H9 (cell line): Measurements from ENCODE around the gene ANO10. TPM values are rescaled to one million over a fixed set of nuclear protein-coding genes. Genes with fewer than 3 reads are reported as not detected.

Experiments used
- DNase-seq: peaks from one replicate; pipeline ENCODE4 v3.0.0-alpha.2; 2017
- H2AFZ ChIP-seq: one replicate; pipeline ENCODE4 v1.6.1; 2013; ENCODE audit warnings: mild to moderate bottlenecking, low read length, control low read depth, moderate library complexity
- H2AK5ac ChIP-seq: 2 replicates; pipeline ENCODE4 v1.6.1; 2013; ENCODE audit warnings: low read length, control low read depth, mixed read lengths; ENCODE audit not compliant: insufficient read length
- H2BK120ac ChIP-seq: one replicate; pipeline ENCODE4 v1.6.1; 2013; ENCODE audit warnings: low read depth, mild to moderate bottlenecking, low read length, control low read depth, inconsistent platforms; ENCODE audit not compliant: poor library complexity, severe bottlenecking
- H2BK12ac ChIP-seq: 2 replicates; pipeline ENCODE4 v1.6.1; 2013; ENCODE audit warnings: low read length, control low read depth, mixed read lengths, low read depth; ENCODE audit not compliant: insufficient read length
- H2BK15ac ChIP-seq: 2 replicates; pipeline ENCODE4 v1.6.1; 2013; ENCODE audit warnings: low read depth, low read length, control low read depth
- H2BK20ac ChIP-seq: one replicate; pipeline ENCODE4 v1.6.1; 2013; ENCODE audit warnings: low read depth, mild to moderate bottlenecking, low read length, control low read depth, inconsistent platforms; ENCODE audit not compliant: poor library complexity, severe bottlenecking
- H2BK5ac ChIP-seq: 2 replicates; pipeline ENCODE4 v1.6.1; 2013; ENCODE audit warnings: low read length, control low read depth, mixed read lengths; ENCODE audit not compliant: insufficient read length
- H3K14ac ChIP-seq: 2 replicates; pipeline ENCODE4 v1.6.1; 2013; ENCODE audit warnings: low read length, control low read depth; ENCODE audit not compliant: insufficient read depth
- H3K18ac ChIP-seq: 2 replicates; pipeline ENCODE4 v1.6.1; 2013; ENCODE audit warnings: low read depth, mild to moderate bottlenecking, mixed read lengths, low read length, control low read depth; ENCODE audit not compliant: insufficient read length
- H3K23ac ChIP-seq: 2 replicates; pipeline ENCODE4 v1.6.1; 2013; ENCODE audit warnings: low read length, control low read depth, mixed read lengths, low read depth; ENCODE audit not compliant: insufficient read length
- H3K23me2 ChIP-seq: 2 replicates; pipeline ENCODE4 v1.6.1; 2013; ENCODE audit warnings: low read depth, mild to moderate bottlenecking, mixed read lengths, low read length, control low read depth; ENCODE audit not compliant: insufficient read length, poor library complexity, severe bottlenecking
- H3K27ac ChIP-seq: 2 replicates; pipeline ENCODE4 v1.5.1; 2013; ENCODE audit warnings: low read length, control low read depth, mixed read lengths, low read depth; ENCODE audit not compliant: insufficient read length
- H3K27me3 ChIP-seq: 2 replicates; pipeline ENCODE4 v1.6.1; 2013; ENCODE audit warnings: low read length, control low read depth, inconsistent platforms; ENCODE audit not compliant: insufficient read depth
- H3K4ac ChIP-seq: 2 replicates; pipeline ENCODE4 v1.6.1; 2013; ENCODE audit warnings: low read depth, mild to moderate bottlenecking, control low read depth, inconsistent platforms, low read length, moderate library complexity
- H3K4me1 ChIP-seq: 2 replicates; pipeline ENCODE4 v1.6.1; 2013; ENCODE audit warnings: low read length, control low read depth, inconsistent platforms; ENCODE audit not compliant: insufficient read depth
- H3K4me2 ChIP-seq: 2 replicates; pipeline ENCODE4 v1.6.1; 2013; ENCODE audit warnings: low read length, control low read depth, mixed read lengths; ENCODE audit not compliant: insufficient read length, insufficient read depth
- H3K56ac ChIP-seq: 2 replicates; pipeline ENCODE4 v1.6.1; 2013; ENCODE audit warnings: low read depth, mild to moderate bottlenecking, mixed read lengths, low read length, control low read depth; ENCODE audit not compliant: insufficient read length
- H3K79me1 ChIP-seq: 2 replicates; pipeline ENCODE4 v1.6.1; 2013; ENCODE audit warnings: low read depth, mild to moderate bottlenecking, moderate library complexity, low read length, control low read depth, inconsistent platforms; ENCODE audit not compliant: insufficient read depth, poor library complexity, severe bottlenecking
- H3K79me2 ChIP-seq: 2 replicates; pipeline ENCODE4 v1.6.1; 2013; ENCODE audit warnings: low read length, control low read depth, inconsistent platforms; ENCODE audit not compliant: insufficient read depth
- H3K9ac ChIP-seq: 2 replicates; pipeline ENCODE4 v1.6.1; 2013; ENCODE audit warnings: low read length, control low read depth, mixed read lengths; ENCODE audit not compliant: insufficient read length; ENCODE audit errors: extremely low read depth
- H3K9me3 ChIP-seq: one replicate; pipeline ENCODE4 v1.6.1; 2013; ENCODE audit warnings: low read depth, low read length, inconsistent platforms; ENCODE audit not compliant: control insufficient read depth
- H3T11ph ChIP-seq: one replicate; pipeline ENCODE4 v1.6.1; 2013; ENCODE audit warnings: mild to moderate bottlenecking, low read length, control low read depth, inconsistent platforms
- H4K20me1 ChIP-seq: one replicate; pipeline ENCODE4 v1.6.1; 2013; ENCODE audit not compliant: control insufficient read depth, insufficient read length, insufficient read depth
- H4K5ac ChIP-seq: 2 replicates; pipeline ENCODE4 v1.6.1; 2013; ENCODE audit warnings: low read depth, mild to moderate bottlenecking, mixed read lengths, low read length, control low read depth; ENCODE audit not compliant: insufficient read length
- H4K8ac ChIP-seq: replicated peaks from 2 replicates; pipeline ENCODE4 v1.6.1; 2013; ENCODE audit warnings: low read length, control low read depth, mixed read lengths, low read depth; ENCODE audit not compliant: insufficient read length
- H4K91ac ChIP-seq: 2 replicates; pipeline ENCODE4 v1.6.1; 2013; ENCODE audit warnings: low read depth, mild to moderate bottlenecking, moderate library complexity, mixed read lengths, low read length, control low read depth; ENCODE audit not compliant: insufficient read length
- H3K27ac Mint-ChIP-seq, 3 experiments: 2 replicates in 2 of 3; 3 replicates in 1 of 3; pipeline ENCODE4 v1.8.0; 2020 to 2021; ENCODE audit warnings: mixed read lengths in 3 of 3, mild to moderate bottlenecking in 1 of 3, moderate library complexity in 1 of 3
- H3K27me3 Mint-ChIP-seq: 2 replicates; pipeline ENCODE4 v1.8.0; 2021; ENCODE audit warnings: low read depth, mild to moderate bottlenecking, moderate library complexity, mixed read lengths
- H3K36me3 Mint-ChIP-seq, 3 experiments: 2 replicates in 2 of 3; 3 replicates in 1 of 3; pipeline ENCODE4 v1.8.0; 2020 to 2021; ENCODE audit warnings: low read depth in 3 of 3, mixed read lengths in 3 of 3; ENCODE audit not compliant: insufficient read depth in 1 of 3
- H3K4me1 Mint-ChIP-seq, 2 experiments: 2 replicates each; pipeline ENCODE4 v1.8.0; 2020; ENCODE audit warnings: mixed read lengths in 2 of 2
- H3K4me3 Mint-ChIP-seq, 2 experiments: 2 replicates in 1 of 2; 3 replicates in 1 of 2; pipeline ENCODE4 v1.8.0; 2020 to 2021; ENCODE audit warnings: mild to moderate bottlenecking in 2 of 2, mixed read lengths in 2 of 2, moderate library complexity in 1 of 2
- H3K9me3 Mint-ChIP-seq, 2 experiments: 2 replicates in 1 of 2; 3 replicates in 1 of 2; pipeline ENCODE4 v1.8.0; 2020; ENCODE audit warnings: mild to moderate bottlenecking in 2 of 2, mixed read lengths in 2 of 2, moderate library complexity in 1 of 2
- WGBS: extraction: QIAGEN DNeasy Blood & Tissue Kit; methylation state at CpG from one replicate; pipeline ENCODE4 v1.1.7; 2013; ENCODE audit warnings: missing lambda C conversion rate, low lambda C conversion rate, mixed read lengths; ENCODE audit not compliant: insufficient read length; ENCODE audit errors: extremely low coverage; 5-methylcytosine and 5-hydroxymethylcytosine counted together
- total RNA-seq: library from RNA; stranded (reverse); gene quantifications from 2 replicates; pipeline ENCODE4 v1.2.1, GENCODE V29; 2021
- TF ChIP-seq, protein P1 (sequence below): fragments of 200-600 bp; sonication (generic); conservative IDR thresholded peaks from 3 replicates; pipeline ENCODE4 v1.8.0; 2021; ENCODE audit warnings: antibody characterized with exemption, mild to moderate bottlenecking

The ANO10 gene
- total RNA-seq, 1 experiment from 2014 or later, result 38.7 TPM

DNA sequence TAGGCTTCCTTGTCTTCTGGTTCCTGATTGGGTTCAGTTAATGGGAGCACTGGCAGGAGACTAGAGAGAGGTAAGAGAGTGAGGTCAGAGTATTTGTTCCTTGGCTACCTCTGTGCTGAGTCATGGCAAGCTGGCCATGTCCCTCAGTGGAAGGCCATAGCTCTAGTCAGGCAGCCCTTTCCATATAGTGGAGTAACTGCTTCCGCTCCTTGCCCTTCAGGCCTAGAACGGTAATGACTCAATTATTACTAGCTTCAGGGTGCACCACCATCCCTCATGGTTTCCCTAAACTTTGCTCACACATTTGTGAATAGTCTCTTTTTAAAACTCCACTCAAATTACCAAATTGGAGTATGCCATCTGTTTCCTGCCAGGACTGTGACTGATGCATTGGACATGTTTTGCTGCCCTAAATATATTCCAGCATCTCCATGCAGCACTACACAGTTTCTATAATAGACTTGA, 10.5 kb upstream of the ANO10 start:
- Histone ChIP-seq H2BK12ac (no peak overlapping the region), H3K14ac (no peak overlapping the region), H3K27me3 (no peaks in the 10 kb centered on the region), H3K23ac (no peak overlapping the region), H4K20me1 (no peaks in the 10 kb centered on the region), H3K23me2 (no peaks in the 10 kb centered on the region), H3K9ac (no peak overlapping the region), H3K79me1 (no peaks in the 10 kb centered on the region), H3K4ac (no peak overlapping the region), H4K5ac (peak overlapping the region; percentile 12), H2AFZ (no peak overlapping the region), H3K4me1 (no peaks in the 10 kb centered on the region), H2BK120ac (no peak overlapping the region), H4K8ac (no peak overlapping the region), H3K27ac (no peak overlapping the region), H3K18ac (no peak overlapping the region), H2BK5ac (no peak overlapping the region), H2AK5ac (no peak overlapping the region), H3T11ph (no peak overlapping the region), H3K4me2 (no peak overlapping the region), H2BK20ac (no peak overlapping the region), H2BK15ac (no peak overlapping the region), H3K56ac (no peak overlapping the region), H3K79me2 (no peaks in the 10 kb centered on the region), H4K91ac (no peak overlapping the region), H3K9me3 (no peaks in the 10 kb centered on the region)
- WGBS, result no CpG with 5 or more reads among the region's 2 CpGs
- Mint-ChIP-seq H3K27me3 (no peaks in the 10 kb centered on the region), H3K36me3 (peaks cover 6 to 9% (median 7%) of the 10 kb centered on the region in 3 experiments), H3K9me3 (peaks cover 8 to 13% of the 10 kb centered on the region in 2 experiments), H3K4me1 (peaks cover 8 to 29% of the 10 kb centered on the region in 2 experiments), H3K27ac (peak overlapping the region in 1 of 3 experiments; percentile 12; a peak in 1 of 7 replicates), H3K4me3 (no peak overlapping the region)
- TF ChIP-seq, protein P1, sequence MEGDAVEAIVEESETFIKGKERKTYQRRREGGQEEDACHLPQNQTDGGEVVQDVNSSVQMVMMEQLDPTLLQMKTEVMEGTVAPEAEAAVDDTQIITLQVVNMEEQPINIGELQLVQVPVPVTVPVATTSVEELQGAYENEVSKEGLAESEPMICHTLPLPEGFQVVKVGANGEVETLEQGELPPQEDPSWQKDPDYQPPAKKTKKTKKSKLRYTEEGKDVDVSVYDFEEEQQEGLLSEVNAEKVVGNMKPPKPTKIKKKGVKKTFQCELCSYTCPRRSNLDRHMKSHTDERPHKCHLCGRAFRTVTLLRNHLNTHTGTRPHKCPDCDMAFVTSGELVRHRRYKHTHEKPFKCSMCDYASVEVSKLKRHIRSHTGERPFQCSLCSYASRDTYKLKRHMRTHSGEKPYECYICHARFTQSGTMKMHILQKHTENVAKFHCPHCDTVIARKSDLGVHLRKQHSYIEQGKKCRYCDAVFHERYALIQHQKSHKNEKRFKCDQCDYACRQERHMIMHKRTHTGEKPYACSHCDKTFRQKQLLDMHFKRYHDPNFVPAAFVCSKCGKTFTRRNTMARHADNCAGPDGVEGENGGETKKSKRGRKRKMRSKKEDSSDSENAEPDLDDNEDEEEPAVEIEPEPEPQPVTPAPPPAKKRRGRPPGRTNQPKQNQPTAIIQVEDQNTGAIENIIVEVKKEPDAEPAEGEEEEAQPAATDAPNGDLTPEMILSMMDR, result no peak
- no peak for DNase-seq
